NCI-H146 (cell line): Measurements from ENCODE around the gene RAB36.
A peak's percentile ranks its signal among the peaks of the same experiment; 100 is the strongest.

Experiments used
- DNase-seq: peaks from one replicate; lab custom pipeline; 2025; lab: John Stamatoyannopoulos, UW

RAB36 gene

GRCh38 chr22:23108249-23109078 lies 36.8 kb upstream of the RAB36 start:
- DNase-seq = no peak

- DNase-seq = no peak
These were observed 36.3 kb upstream of the RAB36 start for GRCh38 chr22:23109079-23109347.

- no peak for DNase-seq
These were observed 35.8 kb upstream of the RAB36 start for GRCh38 chr22:23109441-23109978.

GRCh38 chr22:23110190-23110921 lies 34.9 kb upstream of the RAB36 start:
- DNase-seq = peak; percentile 87

- peak; percentile 85 for DNase-seq
These were observed 34.3 kb upstream of the RAB36 start for GRCh38 chr22:23110922-23111527.

GRCh38 chr22:23112472-23113012 lies 32.7 kb upstream of the RAB36 start:
- DNase-seq = no peak

GRCh38 chr22:23113067-23113846 lies 32.0 kb upstream of the RAB36 start:
- no peak for DNase-seq

GRCh38 chr22:23113847-23114720 lies 31.2 kb upstream of the RAB36 start:
- DNase-seq = no peak

- no peak for DNase-seq
These were observed 30.6 kb upstream of the RAB36 start for GRCh38 chr22:23114721-23115020.

GRCh38 chr22:23115369-23115768 lies 29.9 kb upstream of the RAB36 start:
- DNase-seq = no peak

- no peak for DNase-seq
These were observed 29.3 kb upstream of the RAB36 start for GRCh38 chr22:23115825-23116494.

GRCh38 chr22:23116506-23117263 lies 28.6 kb upstream of the RAB36 start:
- no peak for DNase-seq

GRCh38 chr22:23117275-23117674 lies 28.0 kb upstream of the RAB36 start:
- no peak for DNase-seq

- no peak for DNase-seq
These were observed 27.2 kb upstream of the RAB36 start for GRCh38 chr22:23117891-23118646.

- DNase-seq = no peak
These were observed 26.4 kb upstream of the RAB36 start for GRCh38 chr22:23118647-23119493.

- no peak for DNase-seq
These were observed 25.5 kb upstream of the RAB36 start for GRCh38 chr22:23119494-23120414.

GRCh38 chr22:23120415-23120899 lies 24.8 kb upstream of the RAB36 start:
- DNase-seq = no peak
